GM12875 (cell line): ENCODE measurements around the gene ATG5.

Experiments used
- H3K4me3 ChIP-seq: one replicate; pipeline ENCODE4 v1.5.1; 2011; ENCODE audit warnings: low read depth, low read length, control low read depth
- TF ChIP-seq, protein P1 (sequence below): IDR thresholded peaks from 2 replicates; pipeline ENCODE4 v1.5.1; 2011; ENCODE audit warnings: low read depth, mild to moderate bottlenecking, control low read depth, inconsistent platforms, low read length, moderate library complexity, borderline replicate concordance; ENCODE audit not compliant: insufficient read depth

The ATG5 gene

DNA sequence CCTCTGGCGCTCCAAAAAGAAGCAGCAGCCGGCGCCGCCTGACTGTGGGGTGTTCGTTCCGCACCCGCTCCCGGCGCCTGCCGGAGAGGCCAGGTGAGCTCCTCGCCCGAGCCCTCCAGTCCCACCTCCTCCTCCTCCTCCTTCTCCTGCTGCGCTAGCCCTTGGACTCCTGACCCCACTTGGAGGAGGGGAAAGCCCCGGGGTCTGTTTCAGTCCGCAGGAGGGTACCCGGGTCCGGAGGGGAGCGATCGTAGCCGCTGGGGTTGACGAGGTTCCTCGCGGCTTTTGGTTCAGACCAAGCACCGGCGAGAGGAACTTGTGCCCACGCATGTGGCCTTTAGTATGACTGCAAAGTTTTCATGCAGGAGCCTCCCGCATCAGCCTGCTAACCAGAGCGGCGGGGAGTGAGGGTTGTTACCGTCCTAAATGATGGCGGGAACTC is 35.5 kb upstream of the ATG5 start:
- H3K4me3 ChIP-seq, result no peak overlapping the region

DNA sequence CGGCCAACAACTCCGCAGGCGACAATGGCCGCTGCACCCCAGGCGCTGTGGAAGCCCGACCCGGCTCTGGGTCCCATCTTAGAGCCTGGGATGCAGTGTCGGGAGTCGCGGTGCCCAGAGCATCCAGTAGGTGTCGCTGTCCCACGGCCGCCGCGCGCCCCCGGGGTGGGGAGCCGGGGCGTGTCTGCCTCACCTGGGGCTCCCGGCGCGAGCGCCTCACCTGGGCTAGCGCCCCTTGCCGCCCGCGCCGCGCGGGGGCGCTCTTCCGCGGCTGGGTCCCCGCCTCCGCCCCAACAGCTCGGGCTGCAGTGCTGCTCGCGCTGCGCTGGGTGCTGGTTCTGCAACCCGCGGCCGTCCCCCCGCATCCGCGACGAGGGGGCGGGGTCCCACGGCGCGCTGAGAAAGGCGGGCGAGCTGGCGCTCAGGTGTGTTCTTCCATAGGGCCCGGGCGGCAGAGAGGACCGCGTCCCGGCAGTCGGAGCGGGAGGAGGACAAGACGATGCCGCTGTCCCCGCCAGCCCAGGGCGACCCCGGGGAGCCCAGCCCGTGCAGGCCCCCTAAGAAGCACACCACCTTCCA is 34.9 kb upstream of the ATG5 start, which contains the start of gene CRYBG1:
Gene CRYBG1, plus strand, starts transcription at position 308 of the 579 bp plus-strand sequence. Its CDS starts 192 bp downstream, at position 500.
- TF ChIP-seq, protein P1, sequence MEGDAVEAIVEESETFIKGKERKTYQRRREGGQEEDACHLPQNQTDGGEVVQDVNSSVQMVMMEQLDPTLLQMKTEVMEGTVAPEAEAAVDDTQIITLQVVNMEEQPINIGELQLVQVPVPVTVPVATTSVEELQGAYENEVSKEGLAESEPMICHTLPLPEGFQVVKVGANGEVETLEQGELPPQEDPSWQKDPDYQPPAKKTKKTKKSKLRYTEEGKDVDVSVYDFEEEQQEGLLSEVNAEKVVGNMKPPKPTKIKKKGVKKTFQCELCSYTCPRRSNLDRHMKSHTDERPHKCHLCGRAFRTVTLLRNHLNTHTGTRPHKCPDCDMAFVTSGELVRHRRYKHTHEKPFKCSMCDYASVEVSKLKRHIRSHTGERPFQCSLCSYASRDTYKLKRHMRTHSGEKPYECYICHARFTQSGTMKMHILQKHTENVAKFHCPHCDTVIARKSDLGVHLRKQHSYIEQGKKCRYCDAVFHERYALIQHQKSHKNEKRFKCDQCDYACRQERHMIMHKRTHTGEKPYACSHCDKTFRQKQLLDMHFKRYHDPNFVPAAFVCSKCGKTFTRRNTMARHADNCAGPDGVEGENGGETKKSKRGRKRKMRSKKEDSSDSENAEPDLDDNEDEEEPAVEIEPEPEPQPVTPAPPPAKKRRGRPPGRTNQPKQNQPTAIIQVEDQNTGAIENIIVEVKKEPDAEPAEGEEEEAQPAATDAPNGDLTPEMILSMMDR, result peak; percentile 86
- no peak within 1 kb of the TSS for H3K4me3 ChIP-seq

More for the DNA sequence above, 35.5 kb upstream of the ATG5 start:
- TF ChIP-seq, protein P1, result no peak

DNA sequence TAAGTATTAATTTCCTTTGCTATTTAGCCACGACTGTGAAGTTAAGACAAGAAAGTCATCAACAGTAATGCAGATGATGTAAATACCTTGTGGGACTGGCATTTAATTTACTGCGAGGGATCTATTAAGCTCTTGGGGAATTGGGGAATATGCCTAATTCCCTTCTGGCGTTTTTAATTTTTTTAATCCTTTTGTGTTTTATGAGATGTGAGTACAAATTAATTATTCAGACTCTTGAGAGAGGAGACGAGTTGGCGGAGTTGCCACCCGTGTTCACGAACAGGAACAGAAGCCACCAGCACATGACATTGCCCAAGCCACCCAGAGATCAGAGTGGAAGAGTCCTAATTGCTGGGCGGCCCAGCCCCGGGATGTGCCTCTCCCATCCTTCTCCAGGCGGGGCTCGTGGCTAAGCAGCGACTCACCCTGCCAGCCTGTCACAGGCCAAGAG is 34.4 kb upstream of the ATG5 start:
- H3K4me3 ChIP-seq, result no peak overlapping the region
- TF ChIP-seq, protein P1, result no peak

DNA sequence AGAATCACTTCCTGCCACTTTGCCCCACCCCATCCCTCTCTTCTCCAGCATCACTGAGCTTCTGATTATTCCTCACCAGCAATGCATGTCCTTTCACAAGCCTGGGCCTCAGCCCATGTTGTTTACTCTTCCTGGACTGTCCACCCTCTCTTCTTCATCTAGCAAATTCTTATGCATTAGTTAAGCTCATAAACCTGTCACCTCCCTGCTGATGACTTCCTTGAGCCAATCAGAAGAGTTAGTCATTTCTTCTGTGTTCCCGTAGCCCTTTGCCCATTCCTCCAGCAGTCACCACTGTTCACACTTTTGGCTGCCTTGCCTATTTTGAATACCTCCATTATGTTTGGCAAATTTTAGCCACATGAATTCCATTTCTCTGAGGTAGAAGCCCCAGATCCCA is 30.8 kb upstream of the ATG5 start:
- TF ChIP-seq, protein P1, result no peak
- no peak overlapping the region for H3K4me3 ChIP-seq

DNA sequence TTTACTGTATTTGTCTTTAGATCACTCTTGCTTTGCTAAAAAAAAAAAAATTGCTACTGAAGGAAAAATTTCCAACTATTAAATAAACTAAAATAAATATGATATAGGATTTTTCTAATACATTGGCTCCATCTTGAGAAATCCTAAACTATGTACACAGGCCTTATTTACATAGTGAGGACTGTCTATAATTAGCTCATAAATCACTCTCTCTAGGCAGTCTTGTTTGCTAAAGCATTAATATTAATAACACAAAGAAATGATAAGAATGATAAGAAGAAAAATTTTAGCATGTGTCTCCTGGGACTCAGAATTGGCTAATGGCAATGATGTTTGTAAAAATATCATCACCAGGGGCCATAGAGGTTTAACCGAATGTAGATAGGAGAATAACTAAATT is 21.7 kb upstream of the ATG5 start:
- no peak overlapping the region for H3K4me3 ChIP-seq
- TF ChIP-seq, protein P1, result no peak

DNA sequence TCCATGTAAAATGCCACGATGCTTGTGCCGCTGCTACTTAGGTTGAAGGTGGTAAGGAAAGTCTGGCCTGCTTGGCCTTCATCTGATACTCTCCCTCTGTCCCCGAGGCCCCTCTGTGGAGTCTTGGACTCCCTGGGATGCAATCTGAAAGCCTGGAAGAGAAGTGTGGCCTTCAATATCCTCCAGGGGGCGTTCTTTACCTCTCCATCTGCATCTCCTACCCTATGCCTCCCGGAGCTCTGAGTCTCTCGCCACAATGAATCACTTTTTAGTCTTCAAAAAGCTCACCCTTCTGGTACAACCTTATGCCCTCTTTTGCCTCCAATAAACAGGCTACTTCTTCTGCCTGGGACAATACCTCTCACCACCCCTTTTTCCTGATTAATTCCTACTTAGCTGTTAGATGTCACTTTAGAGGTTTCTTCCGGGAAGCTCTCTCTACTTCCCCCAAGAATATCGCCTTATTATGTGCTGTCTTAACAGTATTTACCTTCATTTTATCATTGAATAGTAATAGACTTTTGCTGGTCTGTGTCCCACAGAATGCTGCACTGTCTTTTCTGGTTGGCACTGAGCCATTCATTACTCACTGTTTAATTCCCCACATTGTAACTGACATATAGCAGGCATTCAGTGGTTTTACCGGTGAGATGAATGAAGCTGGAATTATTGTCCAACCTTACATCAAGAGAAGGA is 13.9 kb upstream of the ATG5 start:
- no peak overlapping the region for H3K4me3 ChIP-seq
- TF ChIP-seq, protein P1, result peak; percentile 72; the same call in 1 of the 2 replicates
